ENCODE results near the gene FLRT2. TPM values are rescaled to one million over a fixed set of nuclear protein-coding genes. Genes with fewer than 3 reads are reported as not detected.

The FLRT2 gene
- polyA plus RNA-seq, 2 of the 4 experiments (the other 2 are of a cell fraction) = 6.8 to 7.5 TPM

DNA sequence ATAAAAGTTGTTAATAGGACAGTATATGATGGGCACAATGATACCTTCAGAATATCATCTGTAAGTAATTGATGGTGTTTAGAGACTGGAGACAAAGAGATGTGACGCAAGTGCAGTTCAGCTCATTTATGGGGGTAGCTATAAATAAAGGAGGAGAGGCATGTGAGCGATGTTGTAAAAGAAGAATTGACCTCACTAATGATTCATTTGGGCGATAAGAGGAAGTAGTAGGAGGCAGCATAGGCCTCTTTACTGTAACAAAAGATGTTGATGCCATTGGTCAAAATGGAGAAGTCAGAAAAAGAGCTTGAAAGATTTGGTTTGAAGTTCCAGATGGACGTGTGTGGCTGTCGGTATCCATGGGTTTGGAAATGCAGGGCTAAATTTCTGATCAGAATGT lies 70.0 kb downstream of the FLRT2 start:
- CTCF ChIA-PET = interaction anchor here (1.7 kb wide), 1 partner anchor 11 kb away, joined by 7 read pairs; no protein-coding TSS in a partner anchor
- WGBS (ENCODE audit: missing lambda C conversion rate) = 62% methylated on average over 5 of the region's 5 CpGs
- no peaks in the 10 kb centered on the region for H3K4me1 ChIP-seq
- ATAC-seq = no peak
- H3K4me2 ChIP-seq = no peak overlapping the region
- H3K9me3 ChIP-seq = no peaks in the 10 kb centered on the region
- TF ChIP-seq PHF8 (IDR thresholded peaks at IDR 0.05; ENCODE audit: borderline replicate concordance, low read depth) (no peak), EHF (CRISPR knock-in tag; IDR thresholded peaks at IDR 0.05) (no peak), SMC3 (IDR thresholded peaks at IDR 0.05) (no peak), RFX5 (IDR thresholded peaks at IDR 0.05) (no peak)
- no peak for FAIRE-seq
- POLR2A ChIA-PET = no interaction called here
- DNase-seq (ENCODE audit: low read depth in 1 of 2, low spot score in 1 of 2) = no peak
- no peak overlapping the region for H3K4me3 ChIP-seq
- no peak overlapping the region for H3K27ac ChIP-seq

DNA sequence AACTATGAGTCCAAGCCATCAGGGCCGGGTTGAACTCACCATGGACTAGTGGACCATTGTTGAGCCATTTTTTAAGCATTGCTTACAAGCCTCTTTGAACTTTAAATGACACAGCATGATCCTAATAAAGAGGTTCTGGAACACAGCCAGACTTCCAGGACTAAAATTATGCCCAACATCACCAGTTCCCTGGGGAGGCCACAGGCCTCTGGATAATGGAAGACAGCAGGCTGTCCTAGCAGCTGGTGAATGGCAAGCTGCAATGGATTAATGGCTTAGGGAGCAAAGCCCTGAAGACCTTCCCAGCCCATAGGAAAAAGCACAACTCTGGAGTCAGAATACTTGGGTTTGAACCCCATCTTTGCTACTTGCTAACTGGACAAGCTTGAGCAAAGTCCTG lies 71.3 kb downstream of the FLRT2 start:
- ChIA-PET CTCF (interaction anchor here (0.9 kb wide), 1 partner anchor 11 kb away, joined by 5 read pairs; no protein-coding TSS in a partner anchor), POLR2A (interaction anchor here (0.9 kb wide), 1 partner anchor 14 kb away, joined by 5 read pairs; no protein-coding TSS in a partner anchor)
- FAIRE-seq (no peak), DNase-seq (ENCODE audit: low read depth in 1 of 2, low spot score in 1 of 2) (no peak), ATAC-seq (no peak)
- WGBS (ENCODE audit: missing lambda C conversion rate) = 43% methylated on average over 1 of the region's 1 CpG
- no peaks in the 10 kb centered on the region for H3K4me1 ChIP-seq
- TF ChIP-seq PHF8 (IDR thresholded peaks at IDR 0.05; ENCODE audit: borderline replicate concordance, low read depth) (no peak), ZC3H11A (IDR thresholded peaks at IDR 0.05) (no peak), HEYL (CRISPR knock-in tag; IDR thresholded peaks at IDR 0.05) (no peak), RCOR1 (IDR thresholded peaks at IDR 0.05; ENCODE audit: low read depth, low read length) (no peak), ZSCAN20 (CRISPR knock-in tag; IDR thresholded peaks at IDR 0.05) (no peak), EHMT2 (IDR thresholded peaks at IDR 0.05; ENCODE audit: low read depth) (no peak), CHD2 (IDR thresholded peaks at IDR 0.05; ENCODE audit: low read length, partially characterized antibody) (no peak), FOSB (CRISPR knock-in tag; IDR thresholded peaks at IDR 0.05) (no peak), CBX8 (IDR thresholded peaks at IDR 0.05) (no peak), NPAS2 (CRISPR knock-in tag; IDR thresholded peaks at IDR 0.05; ENCODE audit: borderline replicate concordance) (no peak), CBX2 (IDR thresholded peaks at IDR 0.05; ENCODE audit: borderline replicate concordance, low read depth) (no peak), KDM5A (IDR thresholded peaks at IDR 0.05) (no peak), RARB (CRISPR knock-in tag; IDR thresholded peaks at IDR 0.05) (no peak), FOXS1 (CRISPR knock-in tag; IDR thresholded peaks at IDR 0.05) (no peak)
- TF ChIP-seq, protein P1, sequence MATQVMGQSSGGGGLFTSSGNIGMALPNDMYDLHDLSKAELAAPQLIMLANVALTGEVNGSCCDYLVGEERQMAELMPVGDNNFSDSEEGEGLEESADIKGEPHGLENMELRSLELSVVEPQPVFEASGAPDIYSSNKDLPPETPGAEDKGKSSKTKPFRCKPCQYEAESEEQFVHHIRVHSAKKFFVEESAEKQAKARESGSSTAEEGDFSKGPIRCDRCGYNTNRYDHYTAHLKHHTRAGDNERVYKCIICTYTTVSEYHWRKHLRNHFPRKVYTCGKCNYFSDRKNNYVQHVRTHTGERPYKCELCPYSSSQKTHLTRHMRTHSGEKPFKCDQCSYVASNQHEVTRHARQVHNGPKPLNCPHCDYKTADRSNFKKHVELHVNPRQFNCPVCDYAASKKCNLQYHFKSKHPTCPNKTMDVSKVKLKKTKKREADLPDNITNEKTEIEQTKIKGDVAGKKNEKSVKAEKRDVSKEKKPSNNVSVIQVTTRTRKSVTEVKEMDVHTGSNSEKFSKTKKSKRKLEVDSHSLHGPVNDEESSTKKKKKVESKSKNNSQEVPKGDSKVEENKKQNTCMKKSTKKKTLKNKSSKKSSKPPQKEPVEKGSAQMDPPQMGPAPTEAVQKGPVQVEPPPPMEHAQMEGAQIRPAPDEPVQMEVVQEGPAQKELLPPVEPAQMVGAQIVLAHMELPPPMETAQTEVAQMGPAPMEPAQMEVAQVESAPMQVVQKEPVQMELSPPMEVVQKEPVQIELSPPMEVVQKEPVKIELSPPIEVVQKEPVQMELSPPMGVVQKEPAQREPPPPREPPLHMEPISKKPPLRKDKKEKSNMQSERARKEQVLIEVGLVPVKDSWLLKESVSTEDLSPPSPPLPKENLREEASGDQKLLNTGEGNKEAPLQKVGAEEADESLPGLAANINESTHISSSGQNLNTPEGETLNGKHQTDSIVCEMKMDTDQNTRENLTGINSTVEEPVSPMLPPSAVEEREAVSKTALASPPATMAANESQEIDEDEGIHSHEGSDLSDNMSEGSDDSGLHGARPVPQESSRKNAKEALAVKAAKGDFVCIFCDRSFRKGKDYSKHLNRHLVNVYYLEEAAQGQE (IDR thresholded peaks at IDR 0.05) = no peak
- TF ChIP-seq, protein P2, sequence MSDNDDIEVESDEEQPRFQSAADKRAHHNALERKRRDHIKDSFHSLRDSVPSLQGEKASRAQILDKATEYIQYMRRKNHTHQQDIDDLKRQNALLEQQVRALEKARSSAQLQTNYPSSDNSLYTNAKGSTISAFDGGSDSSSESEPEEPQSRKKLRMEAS (IDR thresholded peaks at IDR 0.05) = no peak
- H3K4me3 ChIP-seq = no peak overlapping the region
- H3K27ac ChIP-seq = no peak overlapping the region
- H3K9me3 ChIP-seq = no peaks in the 10 kb centered on the region
- no peak overlapping the region for H3K4me2 ChIP-seq

DNA sequence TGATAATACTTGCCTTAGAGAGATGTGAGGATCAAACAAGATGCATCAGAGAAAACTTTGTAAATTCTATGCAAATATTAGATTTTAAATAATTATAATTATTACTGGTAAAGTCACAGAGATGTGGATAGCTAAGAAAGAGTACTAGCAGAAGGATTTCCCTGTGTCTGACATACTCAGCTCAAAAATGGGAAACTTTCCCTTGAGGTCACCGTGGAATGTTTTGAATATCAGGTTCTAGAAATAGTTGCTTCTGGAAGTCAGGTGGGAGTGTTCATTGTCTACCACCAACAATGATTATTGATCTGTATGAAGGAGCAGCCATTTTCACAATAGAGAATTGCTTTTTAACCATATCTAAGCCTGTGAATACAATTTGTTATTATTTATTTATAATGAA lies 71.7 kb downstream of the FLRT2 start:
- CTCF ChIA-PET = interaction anchor here (0.9 to 1.0 kb wide), 2 partner anchors 10 kb away, joined by 4 to 5 read pairs; no protein-coding TSS in a partner anchor
- H3K4me3 ChIP-seq = no peak overlapping the region
- ATAC-seq = no peak

More for the DNA sequence above, 71.7 kb downstream of the FLRT2 start:
- no peak for TF ChIP-seq JUNB (IDR thresholded peaks at IDR 0.05)
- no peak for TF ChIP-seq POLR2AphosphoS2 (conservative IDR thresholded peaks at IDR 0.05; ENCODE audit: low read length)
- TF ChIP-seq CHD4 (IDR thresholded peaks at IDR 0.05; ENCODE audit: borderline replicate concordance) = no peak
- TF ChIP-seq NPAS2 (CRISPR knock-in tag; IDR thresholded peaks at IDR 0.05; ENCODE audit: borderline replicate concordance) = no peak
- no peak for TF ChIP-seq CBX2 (IDR thresholded peaks at IDR 0.05; ENCODE audit: borderline replicate concordance, low read depth)
- FAIRE-seq (no peak), DNase-seq (ENCODE audit: low read depth in 1 of 2, low spot score in 1 of 2) (no peak)
- Histone ChIP-seq H3K9me3 (no peaks in the 10 kb centered on the region), H3K4me2 (no peak overlapping the region), H3K27ac (no peak overlapping the region), H3K4me1 (no peaks in the 10 kb centered on the region)
- 47% methylated on average over 1 of the region's 1 CpG for WGBS (ENCODE audit: missing lambda C conversion rate)
- POLR2A ChIA-PET = interaction anchor here (0.9 kb wide), 1 partner anchor 15 kb away, joined by 5 read pairs; no protein-coding TSS in a partner anchor
